Osteocyte (in vitro differentiated cells): ENCODE measurements around the gene SLC38A3. TPM values are rescaled to one million over a fixed set of nuclear protein-coding genes. Genes with fewer than 3 reads are reported as not detected.
A peak's percentile ranks its signal among the peaks of the same experiment; 100 is the strongest.
"Not testable (repeated sequence)": the region's sequence is repeated elsewhere in the genome, so short reads cannot be mapped to it uniquely, and the experiment has no call there.

Source experiments
- DNase-seq: peaks from one replicate; pipeline ENCODE4 v3.0.0; 2021; ENCODE audit warnings: mixed read lengths; ENCODE audit not compliant: unreplicated experiment; ENCODE audit errors: extremely low spot score
- H3K27ac Mint-ChIP-seq: one replicate; pipeline ENCODE4 v1.8.0; 2021; ENCODE audit warnings: mild to moderate bottlenecking, mixed read lengths; ENCODE audit not compliant: unreplicated experiment
- H3K27me3 Mint-ChIP-seq: one replicate; pipeline ENCODE4 v1.8.0; 2021; ENCODE audit warnings: mixed read lengths; ENCODE audit not compliant: unreplicated experiment
- H3K36me3 Mint-ChIP-seq: one replicate; pipeline ENCODE4 v1.8.0; 2021; ENCODE audit warnings: mixed read lengths; ENCODE audit not compliant: unreplicated experiment
- H3K4me1 Mint-ChIP-seq: one replicate; pipeline ENCODE4 v1.8.0; 2021; ENCODE audit warnings: mixed read lengths; ENCODE audit not compliant: unreplicated experiment
- H3K4me3 Mint-ChIP-seq: one replicate; pipeline ENCODE4 v1.8.0; 2021; ENCODE audit warnings: mild to moderate bottlenecking, moderate library complexity, mixed read lengths; ENCODE audit not compliant: unreplicated experiment
- H3K9me3 Mint-ChIP-seq: one replicate; pipeline ENCODE4 v1.8.0; 2021; ENCODE audit warnings: mixed read lengths; ENCODE audit not compliant: unreplicated experiment
- total RNA-seq: library from RNA; stranded (reverse); gene quantifications from 2 replicates; pipeline ENCODE4 v1.2.1, GENCODE V29; 2021
- TF ChIP-seq, protein P1 (sequence below): fragments of 200-600 bp; sonication (generic); IDR thresholded peaks from 2 replicates; pipeline ENCODE4 v1.5.0; 2021; ENCODE audit warnings: antibody characterized with exemption, mild to moderate bottlenecking, moderate library complexity

Gene SLC38A3
- total RNA-seq, 1 donor from 2014 or later = 3.9 TPM

DNA sequence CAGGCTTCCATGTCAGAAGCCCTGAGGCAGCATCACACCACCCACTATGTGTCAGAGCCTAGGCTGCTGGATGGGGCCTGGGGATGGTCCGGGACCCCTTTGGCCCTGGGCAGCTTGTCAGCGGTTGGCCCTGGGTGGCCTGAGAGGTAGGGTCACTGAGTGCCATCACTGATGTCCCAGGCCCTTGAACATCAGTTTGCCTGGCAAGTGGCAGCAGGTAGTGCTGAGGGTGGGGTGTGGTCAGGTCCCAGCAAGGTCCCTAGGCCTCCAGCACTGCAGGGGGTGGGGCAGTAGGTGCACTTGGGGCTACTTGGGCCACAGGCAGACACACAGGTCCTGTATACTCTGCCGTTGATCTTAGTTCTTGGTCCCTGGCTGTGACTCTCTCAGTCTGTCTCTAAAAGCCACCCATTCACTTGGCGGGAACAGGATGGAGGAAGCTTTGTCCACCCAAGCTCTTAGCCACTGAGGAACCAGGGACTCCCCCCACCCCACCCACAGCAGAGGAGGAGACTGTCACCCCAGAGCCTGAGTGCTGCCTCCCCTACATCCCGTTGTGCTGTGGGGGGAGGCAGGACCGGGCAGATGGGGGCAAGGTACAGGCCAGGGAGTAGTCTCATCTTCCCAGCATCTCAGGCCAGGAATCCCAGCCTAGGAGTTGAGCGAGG, 36.8 kb downstream of the SLC38A3 start:
- no peaks in the 10 kb centered on the region for H3K9me3 Mint-ChIP-seq
- H3K27ac Mint-ChIP-seq = no peak overlapping the region
- H3K4me1 Mint-ChIP-seq = peaks cover 73% of the 10 kb centered on the region
- H3K36me3 Mint-ChIP-seq = no peaks in the 10 kb centered on the region
- DNase-seq = no peak
- H3K27me3 Mint-ChIP-seq = no peaks in the 10 kb centered on the region
- no peak overlapping the region for H3K4me3 Mint-ChIP-seq
- TF ChIP-seq, protein P1, sequence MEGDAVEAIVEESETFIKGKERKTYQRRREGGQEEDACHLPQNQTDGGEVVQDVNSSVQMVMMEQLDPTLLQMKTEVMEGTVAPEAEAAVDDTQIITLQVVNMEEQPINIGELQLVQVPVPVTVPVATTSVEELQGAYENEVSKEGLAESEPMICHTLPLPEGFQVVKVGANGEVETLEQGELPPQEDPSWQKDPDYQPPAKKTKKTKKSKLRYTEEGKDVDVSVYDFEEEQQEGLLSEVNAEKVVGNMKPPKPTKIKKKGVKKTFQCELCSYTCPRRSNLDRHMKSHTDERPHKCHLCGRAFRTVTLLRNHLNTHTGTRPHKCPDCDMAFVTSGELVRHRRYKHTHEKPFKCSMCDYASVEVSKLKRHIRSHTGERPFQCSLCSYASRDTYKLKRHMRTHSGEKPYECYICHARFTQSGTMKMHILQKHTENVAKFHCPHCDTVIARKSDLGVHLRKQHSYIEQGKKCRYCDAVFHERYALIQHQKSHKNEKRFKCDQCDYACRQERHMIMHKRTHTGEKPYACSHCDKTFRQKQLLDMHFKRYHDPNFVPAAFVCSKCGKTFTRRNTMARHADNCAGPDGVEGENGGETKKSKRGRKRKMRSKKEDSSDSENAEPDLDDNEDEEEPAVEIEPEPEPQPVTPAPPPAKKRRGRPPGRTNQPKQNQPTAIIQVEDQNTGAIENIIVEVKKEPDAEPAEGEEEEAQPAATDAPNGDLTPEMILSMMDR = no peak

DNA sequence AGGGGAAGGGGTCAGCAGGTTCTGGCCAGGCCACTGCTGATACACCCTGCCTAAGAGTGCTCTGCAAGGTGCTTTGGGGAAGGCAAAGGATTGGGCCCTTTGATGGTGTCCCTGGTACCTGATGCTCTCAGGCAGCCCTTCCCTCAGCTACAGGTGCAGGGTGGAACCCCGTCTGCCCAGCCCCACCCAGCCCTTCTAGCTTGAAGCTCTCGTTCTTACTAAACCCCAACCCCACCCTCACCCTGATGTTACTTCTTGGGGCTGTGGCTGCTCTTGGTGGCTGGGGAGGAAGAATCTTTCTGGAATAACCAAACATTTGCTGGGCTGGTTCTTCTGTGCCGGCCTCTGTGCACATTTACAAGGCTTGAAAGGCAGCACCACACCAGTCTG, 37.3 kb downstream of the SLC38A3 start:
- TF ChIP-seq, protein P1 = no peak
- Mint-ChIP-seq H3K9me3 (no peaks in the 10 kb centered on the region), H3K27me3 (no peaks in the 10 kb centered on the region), H3K4me3 (no peak overlapping the region), H3K4me1 (peaks cover 78% of the 10 kb centered on the region), H3K36me3 (no peaks in the 10 kb centered on the region), H3K27ac (peak overlapping the region; percentile 88)
- DNase-seq = no peak

DNA sequence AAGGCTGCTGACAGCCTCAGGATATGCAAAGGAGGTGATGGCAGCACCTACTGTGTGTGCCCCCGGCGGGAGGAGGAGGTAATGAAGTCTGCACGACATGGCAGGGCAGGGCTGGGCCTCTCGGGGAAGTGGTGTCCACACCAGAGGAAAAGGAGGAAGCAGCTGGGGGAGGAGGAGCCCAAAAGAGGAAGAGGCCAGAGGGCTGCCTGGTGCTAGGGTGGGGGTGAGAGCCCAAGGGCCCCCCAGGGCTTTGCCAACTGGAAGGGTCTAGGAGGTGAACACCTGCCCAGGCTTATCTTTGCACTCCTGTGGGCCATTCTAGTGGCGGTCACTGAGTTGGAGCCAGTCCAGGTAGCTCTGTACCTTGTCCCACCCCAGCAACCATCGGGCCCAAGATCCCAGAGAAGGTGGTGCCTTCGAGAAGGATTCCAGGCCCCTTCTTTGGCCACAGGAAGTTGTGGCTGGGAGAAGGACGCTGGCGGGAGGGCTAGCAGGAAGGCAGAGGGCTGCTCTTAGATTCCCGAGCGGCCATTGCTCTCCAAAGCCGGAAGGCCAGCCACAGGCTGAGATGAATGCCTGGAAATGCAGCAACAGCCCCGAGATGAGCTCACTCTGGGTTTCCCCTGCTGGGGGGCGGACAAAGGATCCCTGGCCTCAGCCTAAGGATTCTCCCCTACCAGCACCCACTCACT, 37.9 kb downstream of the SLC38A3 start:
- Mint-ChIP-seq H3K4me3 (no peak overlapping the region), H3K4me1 (peaks cover 80% of the 10 kb centered on the region), H3K36me3 (no peaks in the 10 kb centered on the region), H3K27me3 (no peaks in the 10 kb centered on the region), H3K9me3 (no peaks in the 10 kb centered on the region), H3K27ac (peak overlapping the region; percentile 88)
- TF ChIP-seq, protein P1 = no peak
- DNase-seq = no peak

DNA sequence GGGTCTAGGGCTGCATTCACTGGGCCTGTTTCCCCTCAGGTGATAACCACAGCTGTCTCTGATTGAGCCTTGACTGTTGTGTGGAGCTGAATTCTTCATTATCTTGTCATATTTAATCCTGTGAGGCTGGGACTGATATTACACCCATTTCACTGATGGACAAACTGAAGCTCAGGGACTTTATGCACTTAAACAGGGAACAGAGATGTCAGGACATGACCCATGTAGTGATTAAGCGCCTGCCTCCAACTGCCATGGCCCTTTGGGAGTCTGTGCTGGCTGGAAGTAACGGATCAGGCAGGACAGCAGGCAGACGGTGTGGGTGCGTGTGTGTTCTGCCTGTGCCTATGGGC, 38.4 kb downstream of the SLC38A3 start:
- DNase-seq = no peak
- Mint-ChIP-seq H3K36me3 (no peaks in the 10 kb centered on the region), H3K27me3 (no peaks in the 10 kb centered on the region), H3K9me3 (no peaks in the 10 kb centered on the region), H3K4me3 (no peak overlapping the region), H3K27ac (peak overlapping the region; percentile 88), H3K4me1 (peaks cover 81% of the 10 kb centered on the region)
- TF ChIP-seq, protein P1 = no peak

DNA sequence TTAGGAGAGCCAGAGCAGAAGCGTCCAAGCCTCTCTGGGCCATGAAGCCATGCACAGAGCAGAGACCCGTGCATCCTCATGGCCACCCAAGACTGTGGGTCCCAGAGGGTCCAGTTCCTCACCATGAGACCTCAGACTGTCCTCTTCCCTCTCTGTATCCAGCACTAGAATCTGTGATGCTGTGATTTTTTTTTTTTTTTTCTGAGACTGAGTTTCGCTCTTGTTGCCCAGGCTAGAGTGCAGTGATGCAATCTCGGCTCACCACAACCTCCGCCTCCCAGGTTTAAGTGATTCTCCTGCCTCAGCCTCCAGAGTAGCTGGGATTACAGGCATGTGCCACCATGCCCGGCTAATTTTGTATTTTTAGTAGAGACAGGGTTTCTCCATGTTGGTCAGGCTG, 39.7 kb downstream of the SLC38A3 start:
- Mint-ChIP-seq H3K4me1 (peaks cover 80% of the 10 kb centered on the region), H3K27ac (peak overlapping the region; percentile 95), H3K4me3 (peak overlapping the region; percentile 69)
- not testable (repeated sequence) for DNase-seq, H3K36me3 Mint-ChIP-seq, H3K9me3 Mint-ChIP-seq, H3K27me3 Mint-ChIP-seq
